ENCODE results near the gene PDIK1L. TPM values are rescaled to one million over a fixed set of nuclear protein-coding genes. Genes with fewer than 3 reads are reported as not detected.

The PDIK1L gene
- total RNA-seq, 2 donors from 2014 or later: 10.5 TPM

GRCh38 chr1:26132834-26133167, 21.2 kb downstream of the PDIK1L start:
- 78% methylated on average over 2 of the region's 2 CpGs for WGBS
- no peaks in the 10 kb centered on the region for H3K4me1 ChIP-seq (replicated peaks)
- H3K27ac ChIP-seq: no peak overlapping the region
- H3K9me3 ChIP-seq: no peaks in the 10 kb centered on the region
- no peaks in the 10 kb centered on the region for H3K36me3 ChIP-seq
- H3K27me3 ChIP-seq (replicated peaks; ENCODE audit: insufficient read depth): no peaks in the 10 kb centered on the region
- H3K4me3 ChIP-seq: no peak overlapping the region
- TF ChIP-seq, protein P1, sequence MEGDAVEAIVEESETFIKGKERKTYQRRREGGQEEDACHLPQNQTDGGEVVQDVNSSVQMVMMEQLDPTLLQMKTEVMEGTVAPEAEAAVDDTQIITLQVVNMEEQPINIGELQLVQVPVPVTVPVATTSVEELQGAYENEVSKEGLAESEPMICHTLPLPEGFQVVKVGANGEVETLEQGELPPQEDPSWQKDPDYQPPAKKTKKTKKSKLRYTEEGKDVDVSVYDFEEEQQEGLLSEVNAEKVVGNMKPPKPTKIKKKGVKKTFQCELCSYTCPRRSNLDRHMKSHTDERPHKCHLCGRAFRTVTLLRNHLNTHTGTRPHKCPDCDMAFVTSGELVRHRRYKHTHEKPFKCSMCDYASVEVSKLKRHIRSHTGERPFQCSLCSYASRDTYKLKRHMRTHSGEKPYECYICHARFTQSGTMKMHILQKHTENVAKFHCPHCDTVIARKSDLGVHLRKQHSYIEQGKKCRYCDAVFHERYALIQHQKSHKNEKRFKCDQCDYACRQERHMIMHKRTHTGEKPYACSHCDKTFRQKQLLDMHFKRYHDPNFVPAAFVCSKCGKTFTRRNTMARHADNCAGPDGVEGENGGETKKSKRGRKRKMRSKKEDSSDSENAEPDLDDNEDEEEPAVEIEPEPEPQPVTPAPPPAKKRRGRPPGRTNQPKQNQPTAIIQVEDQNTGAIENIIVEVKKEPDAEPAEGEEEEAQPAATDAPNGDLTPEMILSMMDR (IDR thresholded peaks at IDR 0.05): no peak
- TF ChIP-seq POLR2AphosphoS5 (IDR thresholded peaks at IDR 0.05): no peak
- TF ChIP-seq POLR2A (IDR thresholded peaks at IDR 0.05): no peak
- DNase-seq (ENCODE audit: low spot score): no peak
- intact Hi-C loops (cut with DNase I): no loop called here

- intact Hi-C loops (cut with DNase I): no loop called here
- no peaks in the 10 kb centered on the region for H3K4me1 ChIP-seq (replicated peaks)
Measured at GRCh38 chr1:26134466-26134865, 22.8 kb downstream of the PDIK1L start.

GRCh38 chr1:26138974-26139558, 27.4 kb downstream of the PDIK1L start:
- Histone ChIP-seq H3K4me1 (replicated peaks) (no peaks in the 10 kb centered on the region), H3K4me3 (no peak overlapping the region), H3K27ac (no peak overlapping the region), H3K9me3 (no peaks in the 10 kb centered on the region), H3K36me3 (no peaks in the 10 kb centered on the region), H3K27me3 (replicated peaks; ENCODE audit: insufficient read depth) (no peaks in the 10 kb centered on the region)
- TF ChIP-seq, protein P1 (IDR thresholded peaks at IDR 0.05): no peak
- TF ChIP-seq POLR2AphosphoS5 (IDR thresholded peaks at IDR 0.05) (no peak), POLR2A (IDR thresholded peaks at IDR 0.05) (no peak)
- no peak for DNase-seq (ENCODE audit: low spot score)
- intact Hi-C loops (cut with DNase I): no loop called here
- WGBS: 69% methylated on average over 3 of the region's 3 CpGs

More at GRCh38 chr1:26134466-26134865, 22.8 kb downstream of the PDIK1L start:
- H3K9me3 ChIP-seq: no peaks in the 10 kb centered on the region
- H3K27ac ChIP-seq: no peak overlapping the region
- no peak overlapping the region for H3K4me3 ChIP-seq
- TF ChIP-seq, protein P1 (IDR thresholded peaks at IDR 0.05): no peak
- no peak for TF ChIP-seq POLR2AphosphoS5 (IDR thresholded peaks at IDR 0.05)
- TF ChIP-seq POLR2A (IDR thresholded peaks at IDR 0.05): no peak
- no peak for DNase-seq (ENCODE audit: low spot score)
- H3K27me3 ChIP-seq (replicated peaks; ENCODE audit: insufficient read depth): no peaks in the 10 kb centered on the region
- 90% methylated on average over 3 of the region's 3 CpGs for WGBS
- no peaks in the 10 kb centered on the region for H3K36me3 ChIP-seq

DNA sequence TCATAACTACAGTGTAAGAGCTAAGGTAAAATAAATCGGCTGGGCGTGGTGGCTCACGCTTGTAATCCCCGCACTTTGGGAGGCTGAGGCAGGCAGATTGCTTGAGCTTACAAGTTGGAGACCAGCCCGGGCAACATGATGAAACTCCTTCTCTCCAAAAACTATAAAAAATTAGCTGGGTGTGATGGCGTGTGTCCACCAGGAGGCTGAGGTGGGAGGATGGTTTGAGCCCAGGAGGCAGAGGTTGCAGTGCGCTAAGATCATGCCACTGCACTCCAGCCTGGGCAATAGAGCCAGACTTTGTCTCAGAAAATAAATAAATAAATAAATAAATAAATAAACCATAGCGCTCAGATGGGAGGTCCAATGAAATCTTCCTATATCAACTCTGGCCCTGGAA, 30.5 kb downstream of the PDIK1L start:
- Histone ChIP-seq H3K4me1 (replicated peaks) (no peaks in the 10 kb centered on the region), H3K27ac (no peak overlapping the region), H3K36me3 (no peaks in the 10 kb centered on the region), H3K27me3 (replicated peaks; ENCODE audit: insufficient read depth) (no peaks in the 10 kb centered on the region), H3K9me3 (no peaks in the 10 kb centered on the region), H3K4me3 (no peak overlapping the region)
- TF ChIP-seq, protein P1 (IDR thresholded peaks at IDR 0.05): no peak
- TF ChIP-seq POLR2AphosphoS5 (IDR thresholded peaks at IDR 0.05) (no peak), POLR2A (IDR thresholded peaks at IDR 0.05) (no peak)
- intact Hi-C loops (cut with DNase I): no loop called here
- WGBS: 80% methylated on average over 8 of the region's 8 CpGs
- no peak for DNase-seq (ENCODE audit: low spot score)
